SK-N-SH treated with all-trans-retinoic acid at 6 μM for 48 hours (cell line): ENCODE data around the gene PLCD3.

Experiments
- ATAC-seq: fragments of 200-7000 bp; cut with Tn5 transposase; 3 replicates; pipeline ENCODE4 v1.9.1; 2020; ENCODE audit warnings: mild to moderate bottlenecking, moderate library complexity
- ARNTL ChIP-seq: fragments of 450-650 bp; formaldehyde crosslinking; IDR thresholded peaks from 2 replicates; pipeline ENCODE4 v1.5.0; 2020; ENCODE audit warnings: low read depth, mild to moderate bottlenecking, moderate library complexity, borderline replicate concordance
- BACH2 ChIP-seq: fragments of 250-450 bp; sonication (Bioruptor Pico); IDR thresholded peaks from 2 replicates; pipeline ENCODE4 v1.9.0; 2021; ENCODE audit warnings: mild to moderate bottlenecking, borderline replicate concordance
- CSDC2 ChIP-seq: fragments of 250-450 bp; sonication (Bioruptor Pico); IDR thresholded peaks from 2 replicates; pipeline ENCODE4 v1.5.0; 2020; ENCODE audit warnings: mild to moderate bottlenecking, moderate library complexity
- ESRRG ChIP-seq: fragments of 250-450 bp; sonication (Bioruptor Pico); IDR thresholded peaks from 2 replicates; pipeline ENCODE4 v1.6.1; 2021; ENCODE audit warnings: mild to moderate bottlenecking
- GLIS3 ChIP-seq: fragments of 250-450 bp; sonication (Bioruptor Pico); IDR thresholded peaks from 2 replicates; pipeline ENCODE4 v1.5.0; 2020; ENCODE audit warnings: mild to moderate bottlenecking, moderate library complexity
- OSR1 ChIP-seq: fragments of 250-450 bp; sonication (Bioruptor Pico); IDR thresholded peaks from 2 replicates; pipeline ENCODE4 v1.8.0; 2022; ENCODE audit warnings: moderate library complexity, mild to moderate bottlenecking, inconsistent platforms
- PATZ1 ChIP-seq: fragments of 250-450 bp; sonication (Bioruptor Pico); IDR thresholded peaks from 2 replicates; pipeline ENCODE4 v1.8.0; 2020; ENCODE audit warnings: mild to moderate bottlenecking, moderate library complexity, borderline replicate concordance
- POU6F1 ChIP-seq: fragments of 250-450 bp; sonication (Bioruptor Pico); IDR thresholded peaks from 2 replicates; pipeline ENCODE4 v1.8.0; 2021; ENCODE audit warnings: low read depth, mild to moderate bottlenecking, moderate library complexity, borderline replicate concordance
- RARB ChIP-seq: fragments of 250-450 bp; sonication (Bioruptor Pico); IDR thresholded peaks from 2 replicates; pipeline ENCODE4 v1.8.0; 2021; ENCODE audit warnings: mild to moderate bottlenecking, moderate library complexity
- SNAI2 ChIP-seq: fragments of 250-450 bp; sonication (Bioruptor Pico); IDR thresholded peaks from 2 replicates; pipeline ENCODE4 v1.5.0; 2020; ENCODE audit warnings: mild to moderate bottlenecking, moderate library complexity
- TSHZ2 ChIP-seq: fragments of 250-450 bp; sonication (Bioruptor Pico); IDR thresholded peaks from 2 replicates; pipeline ENCODE4 v1.5.0; 2020; ENCODE audit warnings: mild to moderate bottlenecking, moderate library complexity
- ZC3H10 ChIP-seq: fragments of 250-450 bp; sonication (Bioruptor Pico); IDR thresholded peaks from 2 replicates; pipeline ENCODE4 v1.5.1; 2021; ENCODE audit warnings: mild to moderate bottlenecking, moderate library complexity
- ZFP30 ChIP-seq: fragments of 450-650 bp; formaldehyde crosslinking; IDR thresholded peaks from 2 replicates; pipeline ENCODE4 v1.5.0; 2022; ENCODE audit warnings: mild to moderate bottlenecking, moderate library complexity
- ZNF565 ChIP-seq: fragments of 450-650 bp; formaldehyde crosslinking; conservative IDR thresholded peaks from 2 replicates; pipeline ENCODE4 v1.5.0; 2020; ENCODE audit warnings: low read depth, mild to moderate bottlenecking, moderate library complexity
- ZNF70 ChIP-seq: fragments of 450-650 bp; formaldehyde crosslinking; IDR thresholded peaks from 2 replicates; pipeline ENCODE4 v1.5.0; 2020; ENCODE audit warnings: mild to moderate bottlenecking, moderate library complexity
- ZNF8 ChIP-seq: fragments of 450-650 bp; formaldehyde crosslinking; IDR thresholded peaks from 2 replicates; pipeline ENCODE4 v1.5.0; 2020; ENCODE audit warnings: mild to moderate bottlenecking, moderate library complexity

PLCD3 gene

GRCh38 chr17:45061606-45062205 is 70.6 kb downstream of the PLCD3 start:
- no peak for TF ChIP-seq ZNF70
- no peak for TF ChIP-seq ZNF565 (CRISPR knock-in tag)
- TF ChIP-seq ESRRG (CRISPR knock-in tag): no peak
- TF ChIP-seq CSDC2 (CRISPR knock-in tag): no peak
- no peak for TF ChIP-seq ZNF8
- no peak for TF ChIP-seq POU6F1 (CRISPR knock-in tag)
- TF ChIP-seq OSR1 (CRISPR knock-in tag): no peak
- no peak for TF ChIP-seq PATZ1
- TF ChIP-seq SNAI2: no peak
- no peak for TF ChIP-seq BACH2 (CRISPR knock-in tag)
- TF ChIP-seq ZC3H10: no peak
- ATAC-seq: no peak

GRCh38 chr17:45060797-45061605 is 71.3 kb downstream of the PLCD3 start, which contains the start of gene NMT1:
NMT1 (plus strand) TSS chr17:45061317; CDS start chr17:45061330, 13 bp downstream.
- peak; percentile 96 for ATAC-seq

GRCh38 chr17:45060382-45060796 is 71.9 kb downstream of the PLCD3 start:
- ATAC-seq: no peak; the same call in 2 of the 3 replicates
- TF ChIP-seq OSR1 (CRISPR knock-in tag) (no peak), BACH2 (CRISPR knock-in tag) (no peak), ARNTL (CRISPR knock-in tag) (no peak), ZFP30 (CRISPR knock-in tag) (no peak), ZC3H10 (no peak), POU6F1 (CRISPR knock-in tag) (no peak), RARB (CRISPR knock-in tag) (no peak), TSHZ2 (CRISPR knock-in tag) (no peak), SNAI2 (no peak)

More at GRCh38 chr17:45060797-45061605, 71.3 kb downstream of the PLCD3 start, which contains the start of gene NMT1:
- TF ChIP-seq GLIS3 (CRISPR knock-in tag) (no peak), POU6F1 (CRISPR knock-in tag) (0 out of 2 replicates have a peak, but pooled peaks have one; percentile 51), TSHZ2 (CRISPR knock-in tag) (peak; percentile 23; the same call in 1 of the 2 replicates)
